GM10266 (cell line): ENCODE results near the gene DSC2.
"Not testable (repeated sequence)": the region's sequence is repeated elsewhere in the genome, so short reads cannot be mapped to it uniquely, and the experiment has no call there.

Experiments
- DNase-seq: peaks from one replicate; pipeline ENCODE4 v3.0.0; 2012; ENCODE audit errors: extremely low spot score
- CTCF ChIP-seq: IDR thresholded peaks from 2 replicates; pipeline ENCODE4 v1.5.1; 2012; ENCODE audit warnings: mild to moderate bottlenecking, low read depth; ENCODE audit not compliant: control insufficient read depth, insufficient read depth; ENCODE audit errors: missing control alignments

The DSC2 gene

GRCh38 chr18:31129398-31130115 is 27.3 kb upstream of the DSC2 start:
- no peak for DNase-seq
- no peak for TF ChIP-seq CTCF

GRCh38 chr18:31125878-31126277 is 23.7 kb upstream of the DSC2 start:
- DNase-seq, result no peak
- TF ChIP-seq CTCF, result no peak

GRCh38 chr18:31123125-31123524 is 20.9 kb upstream of the DSC2 start:
- not testable (repeated sequence) for DNase-seq

- no peak for TF ChIP-seq CTCF
- DNase-seq, result no peak
Observed at GRCh38 chr18:31120594-31120993, 18.4 kb upstream of the DSC2 start.

- DNase-seq, result no peak
- no peak for TF ChIP-seq CTCF
Observed at GRCh38 chr18:31116853-31117595, 14.8 kb upstream of the DSC2 start.

GRCh38 chr18:31112804-31113203 is 10.6 kb upstream of the DSC2 start:
- no peak for TF ChIP-seq CTCF
- DNase-seq, result no peak

- no peak for TF ChIP-seq CTCF
- no peak for DNase-seq
Observed at GRCh38 chr18:31105733-31106132, 3.5 kb upstream of the DSC2 start.

- no peak for DNase-seq
- TF ChIP-seq CTCF, result no peak
Observed at GRCh38 chr18:31104444-31104843, 2.2 kb upstream of the DSC2 start.
